OCI-M2 (cell line): Measurements from ENCODE around the gene MEX3B.
"Not testable (repeated sequence)": the region's sequence is repeated elsewhere in the genome, so short reads cannot be mapped to it uniquely, and the experiment has no call there.

Experiments used
- DNase-seq: peaks from one replicate; lab custom pipeline; 2025; ENCODE audit not compliant: unreplicated experiment; lab: John Stamatoyannopoulos, UW

MEX3B gene

DNA sequence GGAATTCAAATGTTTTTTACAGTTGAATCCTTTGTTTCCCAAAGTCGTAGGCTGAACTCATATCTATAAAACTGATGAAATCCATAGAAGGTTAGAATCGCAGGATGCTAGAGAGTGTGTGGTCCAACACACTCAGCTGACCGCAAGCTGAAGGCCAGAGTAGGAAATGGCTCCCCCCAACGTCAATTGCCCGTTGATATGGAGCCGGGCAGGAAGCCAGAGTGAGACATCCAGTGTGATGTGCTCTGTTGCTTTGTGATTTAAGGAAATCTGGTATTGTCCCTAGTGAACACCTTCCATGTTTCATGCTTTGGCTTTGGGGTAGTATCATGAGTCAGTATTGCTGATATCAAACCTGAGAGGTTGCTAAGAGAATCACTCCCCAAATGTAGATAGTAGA lies 5.8 kb upstream of the MEX3B start:
- no peak for DNase-seq

DNA sequence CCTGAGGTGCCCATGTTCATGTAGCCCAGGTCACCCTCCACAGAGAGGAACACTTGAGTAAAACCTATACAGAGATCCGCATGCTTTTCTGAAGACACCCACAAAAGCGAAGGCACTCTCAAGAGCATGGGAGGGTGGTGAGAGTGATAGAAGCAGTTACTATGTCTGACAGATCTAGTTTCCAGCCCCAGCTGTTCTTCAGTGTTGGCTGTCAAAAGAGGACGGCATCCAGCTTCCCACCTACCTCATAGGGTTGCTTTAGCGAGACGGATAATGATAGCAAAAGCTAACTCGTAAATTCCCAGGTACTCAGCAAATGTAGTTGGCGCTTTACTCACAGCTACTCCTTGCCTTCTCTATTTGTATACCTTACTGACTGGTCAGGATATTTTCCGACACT lies 3.0 kb upstream of the MEX3B start:
- DNase-seq, result no peak

DNA sequence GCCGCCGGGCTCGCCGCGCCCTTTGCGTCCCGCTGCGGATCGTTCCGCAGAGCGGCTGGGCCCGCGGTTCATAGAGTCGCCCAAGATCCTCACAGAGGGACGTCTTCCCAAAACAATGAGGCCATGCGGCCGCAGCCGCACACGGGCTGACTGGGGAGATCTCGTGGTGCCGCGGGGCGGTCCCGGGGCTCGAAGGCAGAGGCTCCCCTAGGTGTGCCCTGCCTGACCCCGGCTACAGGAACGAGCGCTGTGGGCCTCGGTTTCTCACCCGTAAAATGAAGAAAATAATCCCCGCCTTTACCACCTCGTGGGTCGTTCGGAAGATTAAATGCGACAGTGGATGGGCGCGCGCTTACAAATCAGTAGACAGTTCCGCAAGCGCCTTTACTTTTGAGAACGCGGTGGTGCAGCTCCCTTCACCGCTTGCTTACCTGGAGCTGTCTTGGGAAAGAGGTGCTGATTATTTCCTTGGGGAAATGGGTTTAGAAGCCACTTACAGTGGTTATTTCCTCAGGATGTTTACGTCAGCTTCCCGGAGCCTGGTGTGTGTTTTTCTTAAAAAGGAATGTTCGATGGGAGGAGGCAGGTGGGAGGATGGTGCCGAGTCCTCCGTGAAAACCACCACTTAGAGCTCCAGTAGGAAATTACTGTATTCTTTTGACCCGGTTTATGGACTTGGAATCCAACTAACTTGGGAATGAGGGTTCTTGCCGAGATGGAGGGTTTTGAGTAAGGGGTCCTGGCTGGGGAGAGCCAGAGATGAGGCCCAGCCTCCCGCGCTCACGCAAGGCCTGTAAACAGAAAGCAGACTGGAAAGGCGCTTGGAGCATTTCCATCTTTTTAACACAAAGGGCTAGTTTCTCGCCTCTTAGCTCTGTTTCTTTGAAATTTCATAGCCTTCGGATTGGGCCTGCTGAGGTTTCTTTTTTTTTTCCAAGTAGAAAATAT lies 1.9 kb upstream of the MEX3B start:
- DNase-seq, result no peak

DNA sequence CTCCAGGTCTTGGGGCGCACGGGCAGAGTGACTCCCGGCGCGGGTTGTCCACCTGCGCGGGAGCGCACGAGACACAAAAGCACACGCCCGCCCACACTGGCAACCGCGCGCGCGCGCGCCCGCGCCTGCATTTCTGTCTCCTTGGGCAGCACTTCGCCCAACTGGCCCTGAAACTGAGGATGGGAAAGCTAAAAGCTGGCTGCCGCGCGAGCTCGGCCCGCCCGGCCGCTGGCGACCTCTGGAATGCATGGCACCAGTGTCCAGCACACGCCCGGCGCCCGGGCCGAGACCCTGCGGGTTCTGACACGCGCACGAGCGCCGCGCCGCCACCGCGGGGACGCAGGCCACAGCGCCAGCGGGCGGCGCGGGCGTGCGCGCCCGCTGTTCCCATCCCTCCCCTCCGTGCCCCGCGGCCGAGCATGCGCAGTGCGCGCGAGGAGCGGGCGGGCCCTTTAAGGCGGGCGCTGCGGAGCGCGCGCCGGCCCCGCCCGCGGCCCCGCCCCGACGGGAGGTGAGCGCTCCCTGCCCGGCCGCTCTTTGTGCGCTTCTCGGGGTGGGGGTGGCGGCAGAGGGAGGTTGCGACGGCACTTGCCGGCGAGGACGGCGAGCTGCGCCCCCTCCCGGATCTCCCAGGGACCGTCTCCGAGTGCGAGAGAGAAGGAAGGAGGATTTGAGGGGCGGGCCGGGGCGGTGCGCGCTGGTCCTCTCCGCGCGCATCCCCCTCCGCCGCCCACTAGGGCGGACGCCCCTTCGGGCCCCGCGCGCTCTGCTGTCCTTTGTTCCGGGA lies 1.0 kb upstream of the MEX3B start:
- DNase-seq, result no peak

DNA sequence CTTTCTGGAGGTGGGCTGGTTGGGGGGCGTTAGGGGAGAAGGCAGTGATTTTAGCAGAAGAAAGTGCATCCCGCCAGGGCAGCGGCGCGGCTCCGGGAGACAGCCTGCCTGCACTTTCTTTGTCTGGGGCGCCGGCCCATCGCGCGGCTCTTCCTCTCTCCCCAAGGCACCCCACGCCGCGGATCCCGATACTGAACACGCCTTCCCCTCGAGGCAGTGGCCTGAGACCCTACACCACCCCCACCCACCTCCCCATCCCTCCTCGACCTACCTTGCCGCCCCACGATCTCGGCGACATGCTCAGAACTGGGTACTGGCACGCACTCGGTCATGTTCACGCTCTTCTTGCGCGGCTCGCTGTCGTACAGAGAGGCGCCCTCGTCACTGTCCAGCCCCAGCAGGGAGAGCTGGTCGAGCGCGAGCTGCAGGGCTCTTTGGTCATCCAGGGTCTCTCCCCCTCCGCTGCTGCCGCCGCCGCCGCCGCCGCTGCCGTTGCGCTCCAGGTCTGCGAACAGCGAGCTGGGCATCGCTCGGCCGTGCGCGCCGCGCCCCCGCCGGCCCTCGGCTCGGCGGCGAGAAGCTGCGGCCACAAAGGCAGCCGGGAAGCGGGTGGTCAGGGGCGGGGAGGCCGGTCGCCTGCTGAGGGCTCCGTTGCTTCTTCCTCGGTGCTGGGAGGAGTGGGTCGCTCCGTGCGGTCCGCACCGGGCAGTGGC lies 483 bp downstream of the MEX3B start:
- no peak for DNase-seq

DNA sequence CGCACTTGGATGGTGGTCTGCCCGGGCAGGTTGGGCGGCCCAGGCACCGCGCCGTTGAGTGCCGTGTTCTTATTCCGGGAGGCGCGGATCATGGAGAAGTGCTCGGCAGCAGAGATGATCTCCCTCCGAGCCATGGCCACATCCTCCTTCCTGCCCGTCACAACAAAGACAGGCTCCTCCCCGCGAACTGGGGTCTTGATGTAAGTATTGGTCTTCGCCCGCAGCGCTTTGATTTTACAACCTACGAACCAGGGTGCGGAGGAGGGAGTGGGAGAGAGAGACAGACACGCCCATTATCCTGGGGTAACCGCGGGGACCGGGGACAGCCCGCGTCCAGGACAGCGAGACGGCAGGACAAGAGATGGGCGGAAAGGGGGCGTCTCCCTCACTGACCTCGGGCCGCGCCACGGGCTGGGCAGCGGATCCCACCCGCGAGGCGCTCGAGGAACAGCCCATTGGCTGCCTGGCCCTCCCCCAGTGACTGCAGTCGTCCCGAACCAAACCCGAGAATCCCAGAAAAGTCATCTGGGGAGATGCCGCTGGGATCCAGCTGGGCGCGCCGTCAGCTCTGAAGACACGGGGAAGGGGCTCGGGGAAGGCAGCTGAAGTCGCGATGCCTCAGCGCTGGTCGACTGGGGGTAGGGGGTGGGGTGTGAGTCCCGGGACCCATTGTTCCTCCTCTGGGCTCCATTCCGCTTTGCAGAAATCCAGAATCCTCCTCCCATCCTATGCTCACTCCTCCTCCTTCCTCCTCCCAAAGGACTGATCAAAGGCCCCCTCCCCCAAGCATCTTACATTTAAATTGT lies 1.2 kb downstream of the MEX3B start:
- DNase-seq, result no peak

DNA sequence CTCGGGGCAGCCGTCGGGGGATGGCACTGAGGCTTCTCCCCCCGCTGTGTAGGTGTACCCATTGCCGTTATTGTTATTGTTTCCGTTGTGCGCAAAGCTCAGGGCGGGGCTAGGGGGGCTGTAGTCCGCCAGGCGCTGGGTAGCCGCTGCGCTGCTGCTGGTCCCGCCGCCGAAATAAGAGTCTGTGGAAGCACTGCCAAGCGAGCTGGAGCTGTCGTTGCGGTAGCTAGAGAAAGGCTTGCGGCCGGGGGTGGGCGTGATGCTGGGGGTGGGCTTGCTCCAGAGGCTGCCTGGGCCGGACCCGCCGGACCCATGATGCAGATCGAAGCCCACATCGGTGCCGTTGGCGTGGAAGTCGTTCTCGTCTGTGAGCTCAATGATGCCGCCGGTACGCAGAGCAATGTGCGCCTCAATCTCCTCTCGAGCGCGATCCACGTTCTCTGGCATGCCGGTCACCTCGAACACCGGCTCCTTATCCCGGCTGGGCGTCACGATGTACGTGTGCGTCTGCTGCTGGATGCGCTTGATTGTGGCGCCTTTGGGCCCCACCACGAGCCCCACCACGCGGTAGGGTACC lies 1.9 kb downstream of the MEX3B start:
- DNase-seq, result no peak

DNA sequence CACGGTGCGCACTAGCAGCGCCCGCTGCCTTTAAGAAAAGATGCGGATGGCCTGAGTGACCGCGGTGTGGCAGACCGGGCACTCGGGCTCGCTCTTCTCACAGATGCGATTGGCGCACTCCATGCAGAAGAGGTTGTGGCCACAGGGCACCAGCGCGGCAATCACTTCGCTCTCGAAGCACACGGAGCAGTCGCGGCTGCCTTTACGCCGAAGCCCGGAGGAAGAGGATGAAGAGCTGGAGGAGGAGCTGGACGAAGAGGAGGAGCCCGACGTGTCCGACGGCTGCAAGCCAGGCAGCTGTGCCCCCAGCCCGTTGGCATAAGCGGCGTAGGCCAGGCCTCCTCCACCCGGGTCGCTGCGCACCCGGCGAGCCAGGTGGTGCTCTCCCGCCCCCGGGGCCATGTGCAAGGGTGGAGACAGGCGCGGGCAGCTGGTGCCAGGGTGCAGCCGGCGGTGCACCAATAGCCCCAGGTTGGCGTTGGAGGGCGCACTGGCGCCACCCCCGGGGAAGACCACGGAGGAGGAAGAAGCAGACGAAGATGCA lies 2.6 kb downstream of the MEX3B start:
- no peak for DNase-seq

DNA sequence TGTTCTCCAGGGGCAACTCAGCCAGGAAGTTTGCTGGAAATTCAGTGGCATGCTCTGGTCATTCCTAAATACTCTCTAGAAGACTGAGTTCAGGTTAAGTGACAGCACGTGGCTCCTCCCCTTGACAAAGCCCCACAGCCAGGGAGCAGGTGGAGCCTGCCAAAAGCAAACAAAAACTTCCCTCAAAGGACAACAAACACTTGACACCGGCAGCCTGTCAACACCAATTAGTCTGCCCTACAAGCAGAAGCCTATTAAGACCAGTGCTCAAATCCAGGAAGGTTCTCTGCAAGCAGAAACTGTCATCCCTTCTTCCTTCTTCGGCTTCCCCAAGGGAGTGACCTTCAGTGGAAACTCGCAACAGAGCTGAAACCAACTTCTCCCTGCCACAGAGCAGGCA lies 5.0 kb downstream of the MEX3B start:
- DNase-seq, result no peak

DNA sequence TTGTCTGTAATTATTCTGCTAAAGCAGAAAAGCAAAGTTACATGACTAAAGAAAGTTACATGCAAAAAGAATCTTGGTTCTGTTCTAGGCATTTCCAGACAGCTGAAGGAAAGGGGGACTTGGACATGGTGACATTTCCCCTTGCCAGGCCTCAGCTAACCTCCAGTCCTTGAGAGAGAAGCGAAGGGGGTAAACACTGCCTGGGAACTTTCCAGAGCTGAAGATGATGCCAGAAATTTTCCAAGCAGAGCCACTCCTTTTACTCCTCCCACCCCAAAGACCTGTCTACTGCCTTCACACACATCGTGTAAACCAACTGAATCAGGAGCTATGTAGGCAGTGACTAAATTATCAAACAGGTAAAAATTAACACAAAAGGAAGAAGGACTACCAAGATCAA lies 5.4 kb downstream of the MEX3B start:
- no peak for DNase-seq

DNA sequence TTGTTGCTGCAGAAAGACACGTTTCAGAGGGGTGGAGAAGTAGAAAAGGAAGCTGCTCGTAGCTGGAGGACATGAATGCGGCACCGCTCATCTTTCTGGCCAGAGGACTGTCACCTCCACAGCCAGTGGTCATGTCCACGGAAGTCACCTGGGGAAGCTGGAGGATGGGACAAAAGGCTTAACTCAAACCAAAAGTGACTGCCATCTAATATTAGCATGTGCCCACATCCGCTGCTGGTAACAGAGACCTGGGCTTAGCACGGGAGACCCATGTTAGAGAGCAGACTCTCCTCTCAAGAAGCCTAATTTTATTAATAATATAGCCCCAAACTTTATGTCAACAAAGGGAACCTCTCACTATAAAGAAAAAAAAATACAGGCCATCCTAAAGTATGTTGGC lies 5.9 kb downstream of the MEX3B start:
- DNase-seq, result no peak

DNA sequence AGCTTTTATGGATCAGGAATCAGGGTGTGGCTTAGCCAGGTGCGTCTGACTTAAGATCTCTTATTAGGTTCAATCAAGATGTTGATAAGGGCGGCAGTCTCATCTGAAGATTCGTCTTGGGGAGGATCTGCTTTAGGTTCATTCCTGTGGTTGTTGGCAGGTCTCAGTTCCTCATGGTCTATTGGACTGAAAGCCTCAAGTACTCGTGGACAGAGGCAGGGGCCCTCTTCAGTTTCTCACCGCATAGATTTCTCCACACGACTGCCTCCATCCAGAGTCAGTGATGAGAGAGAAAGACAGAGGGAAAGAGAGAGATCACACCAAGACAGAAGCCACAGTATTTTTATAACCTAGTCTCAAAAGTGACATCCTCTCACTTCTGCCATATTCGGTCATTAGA lies 9.4 kb downstream of the MEX3B start:
- DNase-seq, result no peak

DNA sequence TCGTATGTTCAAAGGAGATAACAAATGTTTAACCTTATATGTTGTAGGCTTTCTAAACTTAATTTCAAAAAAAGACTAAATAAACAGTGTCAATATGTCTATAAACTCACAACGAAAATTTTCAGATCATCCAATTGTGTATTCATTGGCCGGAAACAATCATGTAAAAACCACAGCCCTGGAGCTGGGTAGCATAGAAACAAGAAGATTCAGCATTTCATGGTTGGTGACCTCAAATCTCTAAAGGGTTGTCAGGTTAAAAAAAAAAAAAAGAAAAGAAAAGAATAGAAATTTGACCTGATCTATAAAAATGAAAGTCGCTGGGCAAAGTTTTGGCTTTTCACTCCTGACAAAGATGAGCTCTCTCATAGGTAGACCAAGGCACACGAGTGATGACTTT lies 13.9 kb downstream of the MEX3B start:
- no peak for DNase-seq

DNA sequence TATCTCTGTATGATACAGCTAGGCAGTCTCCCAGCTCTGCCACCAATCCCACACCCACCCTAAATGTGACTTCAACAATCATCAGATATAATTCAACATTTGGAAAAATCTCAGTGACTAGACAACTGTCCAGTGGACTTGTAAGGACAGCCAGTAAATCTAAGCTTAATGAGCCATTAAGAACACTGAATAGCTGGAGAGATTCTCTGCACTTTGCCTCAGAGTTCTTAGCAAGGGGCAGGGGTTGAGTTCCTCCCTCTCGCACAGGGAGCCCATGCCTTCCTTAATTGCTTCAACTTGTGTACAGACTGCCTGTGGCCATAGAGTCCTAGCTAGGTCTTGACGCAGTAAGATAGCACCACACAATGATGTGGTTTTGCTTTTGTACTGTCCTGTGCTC lies 15.6 kb downstream of the MEX3B start:
- DNase-seq, result no peak

DNA sequence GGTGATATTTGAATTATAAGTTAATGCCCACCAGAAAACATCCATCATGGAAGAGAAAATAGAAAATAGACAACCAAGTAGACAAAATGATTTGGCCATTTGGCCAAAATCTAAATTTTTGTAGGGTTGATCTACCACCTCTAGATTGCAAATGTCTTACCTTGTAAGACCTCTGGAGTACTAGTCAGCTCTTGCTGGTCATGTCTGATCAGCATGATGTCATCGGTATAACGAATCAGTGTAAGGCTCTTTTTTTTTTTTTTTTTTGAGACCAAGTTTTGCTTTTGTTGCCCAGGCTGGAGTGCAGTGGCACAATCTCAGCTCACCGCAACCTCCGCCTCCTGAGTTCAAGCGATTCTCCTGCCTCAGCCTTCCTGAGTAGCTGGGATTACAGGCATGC lies 17.7 kb downstream of the MEX3B start:
- DNase-seq, result not testable (repeated sequence)

DNA sequence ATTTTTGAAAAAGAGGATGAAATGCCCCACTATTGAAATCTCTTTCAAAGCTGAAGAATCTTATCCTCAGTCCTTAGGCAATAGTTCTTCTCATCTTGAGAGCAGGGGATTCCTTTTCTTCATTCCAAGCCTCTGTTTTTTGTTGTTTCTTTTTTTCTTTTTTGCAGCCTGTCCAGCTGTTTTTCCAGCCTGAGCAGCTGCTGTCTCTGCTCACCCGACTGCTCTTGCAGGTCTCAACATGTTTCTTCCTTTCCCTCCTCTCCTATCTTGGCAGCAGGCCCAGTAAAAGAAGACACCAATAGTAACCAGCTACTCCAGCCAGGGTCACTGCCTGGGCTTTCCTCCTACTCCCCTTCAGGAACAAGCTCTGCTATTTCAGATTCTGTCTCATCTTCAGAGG lies 23.8 kb downstream of the MEX3B start:
- no peak for DNase-seq

DNA sequence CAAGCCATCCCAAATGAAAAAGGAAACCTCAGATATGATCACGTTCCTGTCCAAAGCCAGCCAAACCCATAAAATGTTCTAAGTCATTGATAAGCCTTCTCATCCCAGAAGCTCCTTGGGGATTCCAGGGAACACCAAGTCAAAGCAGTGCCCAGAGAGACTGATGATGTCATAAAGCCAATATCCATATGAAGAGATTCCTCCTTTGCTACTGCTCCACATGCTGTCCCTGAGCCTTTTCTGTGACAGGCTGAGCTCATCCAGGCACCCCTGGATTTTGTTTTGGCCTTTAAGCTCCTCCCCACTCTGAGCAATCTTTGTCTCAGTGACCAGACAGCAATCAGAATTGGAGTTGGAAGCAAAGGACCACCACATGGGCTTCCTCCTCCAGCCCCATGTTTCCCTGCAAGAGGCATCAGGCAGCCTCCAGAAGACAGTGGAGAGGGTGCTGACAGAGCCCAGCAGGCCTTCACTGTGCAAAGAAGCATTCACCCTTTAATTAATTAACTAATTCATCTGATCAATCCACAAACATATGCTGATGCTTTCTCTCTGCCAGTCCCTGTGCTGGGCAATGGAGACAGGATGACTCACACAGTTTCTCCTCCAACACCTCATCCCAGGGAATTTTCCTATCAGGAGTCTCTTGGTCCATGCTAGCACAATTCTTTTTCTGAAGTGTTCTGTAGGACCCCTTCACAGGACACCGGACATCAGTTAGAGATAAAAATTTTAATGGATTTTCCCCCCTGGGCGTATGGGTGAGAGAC lies 25.0 kb downstream of the MEX3B start:
- no peak for DNase-seq

DNA sequence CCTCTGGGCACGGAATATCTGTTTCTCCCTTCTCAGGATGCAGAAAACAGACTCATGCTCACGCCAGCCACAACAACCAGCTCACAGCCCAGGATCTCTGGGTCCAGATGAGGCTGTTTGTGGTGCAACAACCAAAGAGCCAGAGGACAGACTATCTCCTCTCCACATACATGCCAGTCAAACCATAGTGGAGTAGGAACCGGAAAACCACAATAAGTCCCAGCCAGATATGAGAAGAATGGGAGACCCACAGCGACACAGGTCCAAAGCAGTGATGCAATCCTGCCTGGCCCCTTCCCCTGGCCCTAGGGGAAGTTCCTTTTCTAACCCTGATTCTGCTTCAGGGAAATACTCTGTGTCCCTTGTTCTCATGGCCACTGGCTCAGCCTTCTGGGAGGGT lies 27.6 kb downstream of the MEX3B start:
- DNase-seq, result peak; percentile 40

DNA sequence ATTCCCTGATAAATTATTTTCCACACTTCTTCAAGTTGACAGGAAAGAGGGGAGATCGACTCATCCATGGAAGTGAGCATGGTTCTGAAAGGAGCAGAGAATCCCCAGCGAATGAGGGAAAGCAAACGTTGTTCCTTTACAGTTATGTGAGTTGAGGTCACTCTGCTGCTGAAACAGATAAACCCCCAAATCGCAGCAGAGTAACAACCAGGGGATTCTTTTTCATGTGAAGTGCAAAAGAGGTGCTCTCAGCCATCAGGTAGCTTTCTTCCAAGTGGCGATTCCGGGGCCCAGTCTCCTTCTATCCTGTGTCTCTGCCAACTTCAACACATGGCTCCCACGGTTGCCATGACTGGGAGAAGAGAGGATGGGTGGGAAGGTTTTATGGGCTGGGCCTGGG lies 28.2 kb downstream of the MEX3B start:
- DNase-seq, result no peak
